Bronchial epithelial cell (primary cell): Measurements from ENCODE around the gene MAP4K3. TPM values are rescaled to one million over a fixed set of nuclear protein-coding genes. Genes with fewer than 3 reads are reported as not detected.
"Not testable (repeated sequence)": the region's sequence is repeated elsewhere in the genome, so short reads cannot be mapped to it uniquely, and the experiment has no call there.

Experiments
- DNase-seq: peaks from one replicate; pipeline ENCODE4 v3.0.0-alpha.2; 2010; ENCODE audit warnings: low read depth
- FAIRE-seq: peaks from 2 replicates; lab custom pipeline; 2011; peaks lifted over from hg19 to GRCh38; lab: Jason Lieb, UNC
- H3K27me3 ChIP-seq: 2 replicates; pipeline ENCODE4 v1.5.1; 2011; ENCODE audit warnings: low read length; ENCODE audit not compliant: control insufficient read depth, insufficient read depth
- H3K36me3 ChIP-seq: 2 replicates; pipeline ENCODE4 v1.5.1; 2011; ENCODE audit warnings: low read length; ENCODE audit not compliant: control insufficient read depth, insufficient read depth
- H3K4me3 ChIP-seq: 2 replicates; pipeline ENCODE4 v1.5.1; 2011; ENCODE audit warnings: mild to moderate bottlenecking, low read depth, low read length, control low read depth
- total RNA-seq: library from RNA; depleted of rRNA; stranded (reverse); fragments of >200 nt; gene quantifications from 2 replicates; pipeline ENCODE4 v1.2.1, GENCODE V29; 2014
- TF ChIP-seq, protein P1 (sequence below): IDR thresholded peaks from 2 replicates; pipeline ENCODE4 v1.5.1; 2011; ENCODE audit warnings: mild to moderate bottlenecking, moderate library complexity, low read length, control low read depth, inconsistent platforms; ENCODE audit not compliant: insufficient read depth, severe bottlenecking

The MAP4K3 gene
- total RNA-seq, 1 donor from 2014 or later, result 19.7 TPM

DNA sequence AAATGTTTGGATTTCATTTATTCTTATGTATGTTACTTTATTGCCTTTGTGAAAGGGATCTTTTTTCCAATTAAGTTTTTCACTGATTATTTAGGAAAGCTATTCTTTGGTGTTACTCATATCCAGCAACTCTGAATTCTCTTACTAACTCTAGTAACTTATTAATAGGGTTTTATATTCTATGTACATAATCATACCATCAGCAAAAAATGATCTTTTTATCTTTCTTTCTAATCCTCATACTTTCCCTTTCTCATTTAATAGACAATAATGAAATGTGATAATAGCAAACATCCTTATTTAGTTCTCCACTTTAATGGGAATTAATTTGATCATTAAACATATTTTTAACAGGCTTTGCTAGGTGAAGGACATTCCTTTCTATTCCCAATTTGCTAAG lies 181.0 kb downstream of the MAP4K3 start:
- Histone ChIP-seq H3K36me3 (peaks cover 12% of the 10 kb centered on the region), H3K4me3 (no peak overlapping the region), H3K27me3 (no peaks in the 10 kb centered on the region)
- TF ChIP-seq, protein P1, sequence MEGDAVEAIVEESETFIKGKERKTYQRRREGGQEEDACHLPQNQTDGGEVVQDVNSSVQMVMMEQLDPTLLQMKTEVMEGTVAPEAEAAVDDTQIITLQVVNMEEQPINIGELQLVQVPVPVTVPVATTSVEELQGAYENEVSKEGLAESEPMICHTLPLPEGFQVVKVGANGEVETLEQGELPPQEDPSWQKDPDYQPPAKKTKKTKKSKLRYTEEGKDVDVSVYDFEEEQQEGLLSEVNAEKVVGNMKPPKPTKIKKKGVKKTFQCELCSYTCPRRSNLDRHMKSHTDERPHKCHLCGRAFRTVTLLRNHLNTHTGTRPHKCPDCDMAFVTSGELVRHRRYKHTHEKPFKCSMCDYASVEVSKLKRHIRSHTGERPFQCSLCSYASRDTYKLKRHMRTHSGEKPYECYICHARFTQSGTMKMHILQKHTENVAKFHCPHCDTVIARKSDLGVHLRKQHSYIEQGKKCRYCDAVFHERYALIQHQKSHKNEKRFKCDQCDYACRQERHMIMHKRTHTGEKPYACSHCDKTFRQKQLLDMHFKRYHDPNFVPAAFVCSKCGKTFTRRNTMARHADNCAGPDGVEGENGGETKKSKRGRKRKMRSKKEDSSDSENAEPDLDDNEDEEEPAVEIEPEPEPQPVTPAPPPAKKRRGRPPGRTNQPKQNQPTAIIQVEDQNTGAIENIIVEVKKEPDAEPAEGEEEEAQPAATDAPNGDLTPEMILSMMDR, result no peak
- DNase-seq (no peak), FAIRE-seq (no peak)

DNA sequence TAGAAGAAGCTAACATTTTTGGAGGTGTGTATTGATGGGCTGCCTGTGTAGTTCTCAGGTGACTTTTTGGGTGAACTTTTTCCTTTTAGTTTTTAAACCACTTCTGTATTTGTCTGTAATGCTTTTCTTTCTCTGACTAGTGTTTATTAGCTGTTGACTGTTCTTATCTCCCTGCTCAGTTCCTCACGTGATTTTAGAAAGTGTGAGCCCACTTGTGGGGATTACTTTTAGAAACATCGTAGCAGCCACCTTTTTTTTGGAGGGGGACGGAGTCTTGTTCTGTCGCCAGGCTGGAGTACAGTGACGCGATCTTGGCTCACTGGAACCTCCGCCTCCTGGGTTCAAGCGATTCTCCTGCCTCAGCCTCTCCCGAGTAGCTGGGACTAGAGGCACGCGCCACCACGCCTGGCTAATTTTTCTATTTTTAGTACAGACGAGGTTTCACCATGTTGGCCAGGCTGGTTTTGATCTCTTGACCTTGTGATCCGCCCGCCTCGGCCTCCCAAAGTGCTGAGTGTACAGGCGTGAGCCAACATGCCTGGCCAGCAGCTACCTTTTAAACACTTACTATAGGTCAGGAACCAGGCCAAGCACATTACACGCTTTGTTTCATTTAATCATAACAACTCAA lies 184.1 kb downstream of the MAP4K3 start:
- Histone ChIP-seq H3K4me3 (no peak overlapping the region), H3K36me3 (peaks cover 5% of the 10 kb centered on the region), H3K27me3 (no peaks in the 10 kb centered on the region)
- no peak for DNase-seq
- TF ChIP-seq, protein P1, result no peak
- no peak for FAIRE-seq

DNA sequence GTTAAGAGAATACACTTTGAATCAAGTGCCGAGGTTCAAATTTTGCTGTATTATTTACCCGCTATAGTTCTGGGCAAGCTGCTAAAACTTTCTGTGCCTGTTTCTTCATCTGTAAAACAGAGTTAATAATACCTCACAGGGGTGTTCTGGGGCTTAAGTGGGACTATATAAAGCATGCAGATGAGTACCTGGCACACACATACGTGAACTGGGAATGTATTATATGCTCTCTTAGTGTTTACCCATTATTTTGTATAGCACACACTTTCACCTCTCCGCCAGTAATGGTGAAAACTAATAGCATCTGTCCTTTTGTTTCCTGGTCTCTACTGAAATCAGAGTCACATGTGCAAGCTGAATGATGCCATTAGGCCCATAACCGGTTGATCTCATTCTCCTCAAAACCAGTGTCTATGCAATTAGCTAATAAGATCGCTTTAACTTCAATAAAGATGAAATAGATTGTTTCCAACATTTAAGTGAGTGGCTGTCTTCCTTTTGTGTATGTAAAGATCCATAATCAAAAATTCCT lies 189.5 kb downstream of the MAP4K3 start:
- no peak for FAIRE-seq
- no peak for DNase-seq
- TF ChIP-seq, protein P1, result no peak
- Histone ChIP-seq H3K27me3 (no peaks in the 10 kb centered on the region), H3K36me3 (peaks cover 3% of the 10 kb centered on the region), H3K4me3 (no peak overlapping the region)

DNA sequence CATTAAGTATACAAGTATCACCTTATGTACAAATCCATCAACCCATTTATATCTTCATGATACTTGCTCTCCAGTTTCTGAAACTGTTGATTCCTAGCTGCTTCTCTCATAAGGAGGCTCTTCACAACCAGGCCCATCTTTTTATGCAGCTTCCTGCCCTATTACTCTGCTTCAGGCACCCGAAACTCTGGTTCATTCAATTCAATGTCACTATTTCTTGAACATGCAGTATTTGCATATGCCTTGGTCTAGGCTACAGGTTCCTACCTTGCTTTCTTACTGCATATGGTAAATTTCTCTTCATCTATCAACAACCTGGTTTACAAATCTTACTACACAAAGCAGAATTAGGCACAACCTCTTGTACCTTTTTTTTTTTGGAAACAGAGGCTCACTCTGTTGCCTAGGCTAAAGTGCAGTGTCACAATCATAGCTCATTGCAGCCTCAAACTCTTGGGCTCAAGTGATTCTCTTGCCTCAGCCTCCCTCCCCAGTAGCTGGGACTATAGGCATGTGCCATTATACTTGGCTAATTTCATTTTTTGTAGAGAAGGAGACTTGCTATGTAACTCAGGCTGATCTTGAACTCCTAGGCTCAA lies 190.6 kb downstream of the MAP4K3 start:
- TF ChIP-seq, protein P1, result no peak
- no peak for FAIRE-seq
- no peak for DNase-seq

DNA sequence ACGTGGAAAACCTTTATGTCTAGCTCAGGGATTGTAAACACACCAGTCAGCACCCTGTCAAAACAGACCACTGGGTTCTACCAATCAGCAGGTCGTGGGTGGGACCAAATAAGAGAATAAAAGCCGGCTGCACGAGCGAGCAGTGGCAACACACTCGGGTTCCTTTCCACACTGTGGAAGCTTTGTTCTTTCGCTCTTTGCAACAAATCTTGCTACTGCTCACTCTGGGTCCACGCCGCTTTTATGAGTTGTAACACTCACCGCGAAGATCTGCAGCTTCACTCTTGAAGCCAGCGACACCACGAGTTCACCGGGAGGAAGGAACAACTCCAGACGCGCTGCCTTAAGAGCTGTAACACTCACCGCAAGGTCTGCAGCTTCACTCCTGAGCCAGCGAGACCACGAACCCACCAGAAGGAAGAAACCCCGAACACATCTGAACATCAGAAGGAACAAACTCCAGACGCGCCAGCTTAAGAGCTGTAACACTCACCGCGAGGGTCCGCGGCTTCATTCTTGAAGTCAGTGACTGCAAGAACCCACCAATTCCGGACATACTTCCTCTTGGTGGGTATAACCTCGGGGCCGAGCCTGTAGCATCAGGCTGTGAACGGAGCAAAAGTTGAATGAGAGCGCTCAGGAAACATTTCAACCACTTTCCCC lies 192.0 kb downstream of the MAP4K3 start:
- H3K4me3 ChIP-seq, FAIRE-seq, H3K36me3 ChIP-seq: not testable (repeated sequence)

More for the DNA sequence above, 190.6 kb downstream of the MAP4K3 start:
- Histone ChIP-seq H3K27me3 (no peaks in the 10 kb centered on the region), H3K4me3 (no peak overlapping the region), H3K36me3 (no peaks in the 10 kb centered on the region)

DNA sequence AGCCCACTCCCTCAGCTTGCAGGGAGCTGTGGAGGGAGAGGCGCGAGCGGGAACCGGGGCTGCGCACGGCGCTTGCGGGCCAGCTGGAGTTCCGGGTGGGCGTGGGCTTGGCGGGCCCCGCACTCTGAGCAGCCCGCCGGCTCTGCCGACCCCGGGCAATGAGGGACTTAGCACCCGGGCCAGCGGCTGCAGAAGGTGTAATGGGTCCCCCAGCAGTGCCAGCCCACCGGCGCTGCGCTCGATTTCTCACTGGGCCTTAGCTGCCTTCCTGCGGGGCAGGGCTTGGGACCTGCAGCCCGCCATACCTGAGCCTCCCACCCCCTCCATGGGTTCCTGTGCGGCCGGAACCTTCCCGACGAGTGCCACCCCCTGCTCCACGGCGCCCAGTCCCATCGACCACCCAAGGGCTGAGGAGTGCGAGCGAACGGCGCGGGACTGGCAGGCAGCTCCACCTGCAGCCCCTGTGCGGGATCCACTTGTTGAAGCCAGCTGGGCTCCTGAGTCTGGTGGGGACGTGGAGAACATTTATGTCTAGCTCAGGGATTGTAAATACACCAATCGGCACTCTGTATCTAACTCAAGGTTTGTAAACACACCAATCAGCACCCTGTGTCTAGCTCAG lies 192.7 kb downstream of the MAP4K3 start:
- not testable (repeated sequence) for FAIRE-seq, DNase-seq, H3K27me3 ChIP-seq, H3K4me3 ChIP-seq, H3K36me3 ChIP-seq

More for the DNA sequence above, 192.0 kb downstream of the MAP4K3 start:
- not testable (repeated sequence) for DNase-seq, H3K27me3 ChIP-seq
